ENCODE results near the gene F8A2.
"Not testable (repeated sequence)": the region's sequence is repeated elsewhere in the genome, so short reads cannot be mapped to it uniquely, and the experiment has no call there.

Gene F8A2

GRCh38 chrX:155381843-155382528 is at the start of gene F8A2:
Gene F8A2, plus strand, starts transcription at chrX:155382095. Its CDS starts 20 bp downstream, at chrX:155382115.
- DNase-seq (ENCODE audit: low read depth) = not testable (repeated sequence)

DNA sequence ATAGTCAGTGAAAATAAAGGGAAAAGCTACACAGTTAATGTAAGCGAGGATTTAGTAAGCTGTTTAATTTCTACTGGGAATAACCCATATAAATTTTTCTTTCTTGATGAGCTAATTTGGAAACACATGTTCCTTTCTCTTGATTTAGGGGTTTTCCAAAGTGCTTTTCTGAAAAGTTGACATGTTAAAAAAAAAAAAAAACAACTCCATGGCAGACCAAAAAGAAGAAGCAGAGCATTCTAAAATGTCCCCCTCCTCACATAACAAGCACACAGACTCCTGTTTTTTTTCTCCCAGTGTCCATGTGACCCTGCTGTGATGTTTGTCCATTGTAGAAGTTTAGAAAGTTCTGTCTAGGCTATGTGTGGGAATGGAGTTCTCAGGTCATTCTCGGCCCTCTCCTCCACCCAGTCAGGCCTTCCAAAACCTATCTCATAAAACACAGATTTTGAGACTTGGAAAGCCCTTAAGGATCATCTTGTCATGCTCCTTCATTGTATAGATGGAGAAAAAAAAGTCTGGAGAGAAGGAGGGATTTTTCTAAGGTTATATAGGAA is 48.3 kb upstream of the F8A2 start:
- no peak for DNase-seq (ENCODE audit: low read depth)

GRCh38 chrX:155334486-155335336 is 47.2 kb upstream of the F8A2 start, which contains the start of gene CLIC2:
Gene CLIC2, minus strand, starts transcription at chrX:155334614. Its CDS starts 187 bp downstream, at chrX:155334427.
- no peak for DNase-seq (ENCODE audit: low read depth)

DNA sequence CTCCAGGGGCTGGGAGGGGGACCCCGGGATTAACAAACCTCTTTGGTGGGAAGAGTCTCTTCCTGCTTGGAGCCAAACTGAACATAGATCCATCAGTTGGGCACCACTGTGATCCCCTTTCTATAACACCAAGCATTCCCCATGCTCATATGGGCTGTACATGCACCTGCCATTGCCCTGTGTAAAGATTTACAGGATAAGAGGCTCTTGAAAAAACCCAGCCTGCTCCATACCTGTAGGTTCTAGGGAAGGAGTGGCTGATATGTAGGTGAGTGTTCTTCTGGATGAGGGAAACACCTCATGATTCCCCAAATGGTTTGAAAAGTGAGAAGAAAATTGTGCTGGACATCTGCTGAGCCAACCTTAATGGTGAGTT is 46.6 kb upstream of the F8A2 start:
- not testable (repeated sequence) for DNase-seq (ENCODE audit: low read depth)

DNA sequence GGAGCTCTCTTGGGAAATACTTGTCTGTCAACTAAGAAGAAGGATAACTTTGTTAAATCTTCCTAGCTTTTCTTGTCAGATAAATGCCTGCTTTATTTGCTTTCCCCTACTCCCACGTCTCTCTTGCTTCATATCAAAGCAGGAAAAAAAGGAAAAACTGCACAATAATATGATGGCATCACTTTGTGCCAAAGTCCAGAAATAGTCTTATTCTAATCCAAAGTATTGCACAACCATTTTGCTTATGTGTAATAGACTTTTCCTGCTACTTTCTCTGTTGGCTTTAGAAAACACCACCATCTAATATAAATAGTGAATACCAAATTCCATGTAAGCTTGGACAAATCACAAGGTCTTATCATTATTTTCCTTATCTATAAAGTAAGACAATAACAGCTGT is 36.2 kb upstream of the F8A2 start:
- DNase-seq (ENCODE audit: low read depth) = not testable (repeated sequence)

- not testable (repeated sequence) for DNase-seq (ENCODE audit: low read depth)
Observed at GRCh38 chrX:155349448-155349847, 32.4 kb upstream of the F8A2 start.

DNA sequence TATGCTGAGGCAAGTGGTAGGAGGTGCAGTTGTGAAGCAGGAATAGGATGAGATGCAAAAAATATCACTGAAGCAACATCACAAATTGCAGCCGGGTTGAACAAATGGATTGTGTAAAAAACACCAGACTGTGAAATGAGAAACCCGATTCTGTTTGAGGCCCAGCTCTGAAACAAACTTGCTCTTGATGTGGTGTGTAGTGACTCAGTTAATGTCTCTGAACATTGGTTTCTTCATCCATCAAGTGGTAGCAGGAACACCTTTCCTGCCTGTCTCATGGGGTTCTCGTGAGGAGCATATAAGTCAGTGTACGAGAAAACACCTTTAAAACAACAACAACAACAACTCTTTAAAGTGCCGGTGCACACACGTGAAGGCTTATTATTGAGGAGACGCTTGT is 18.2 kb upstream of the F8A2 start:
- not testable (repeated sequence) for DNase-seq (ENCODE audit: low read depth)

GRCh38 chrX:155373777-155374458 is 8.0 kb upstream of the F8A2 start:
- not testable (repeated sequence) for DNase-seq (ENCODE audit: low read depth)

DNA sequence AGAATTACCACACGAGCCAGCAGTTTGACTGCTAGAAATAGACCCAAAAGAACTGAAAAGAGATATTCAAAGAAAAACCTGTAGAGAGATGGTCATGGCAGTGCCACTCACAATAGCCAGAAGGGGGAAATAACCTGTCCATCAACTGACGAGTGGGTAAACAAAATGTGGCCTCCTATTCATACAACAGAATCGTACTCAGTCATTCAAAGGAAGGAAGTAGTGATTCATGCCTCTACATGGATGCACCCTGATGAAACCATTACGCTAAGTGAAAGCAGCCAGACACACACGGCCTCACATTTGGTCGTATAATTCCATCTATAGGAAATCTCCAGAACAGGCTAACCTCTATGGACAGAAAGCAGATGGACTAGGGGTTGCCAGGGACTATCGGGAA is 2.1 kb upstream of the F8A2 start:
- DNase-seq (ENCODE audit: low read depth) = not testable (repeated sequence)

DNA sequence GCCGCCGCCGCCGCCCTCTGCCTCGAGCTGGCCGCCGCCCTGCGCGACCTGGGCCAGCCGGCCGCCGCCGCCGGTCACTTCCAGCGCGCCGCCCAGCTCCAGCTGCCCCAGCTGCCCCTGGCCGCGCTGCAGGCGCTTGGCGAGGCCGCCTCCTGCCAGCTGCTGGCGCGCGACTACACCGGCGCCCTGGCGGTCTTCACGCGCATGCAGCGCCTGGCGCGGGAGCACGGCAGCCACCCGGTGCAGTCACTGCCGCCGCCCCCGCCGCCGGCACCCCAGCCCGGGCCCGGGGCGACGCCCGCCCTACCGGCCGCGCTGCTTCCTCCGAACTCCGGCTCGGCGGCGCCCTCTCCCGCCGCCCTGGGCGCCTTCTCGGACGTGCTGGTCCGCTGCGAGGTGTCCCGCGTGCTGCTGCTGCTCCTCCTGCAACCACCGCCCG is 653 bp downstream of the F8A2 start:
- not testable (repeated sequence) for DNase-seq (ENCODE audit: low read depth)

DNA sequence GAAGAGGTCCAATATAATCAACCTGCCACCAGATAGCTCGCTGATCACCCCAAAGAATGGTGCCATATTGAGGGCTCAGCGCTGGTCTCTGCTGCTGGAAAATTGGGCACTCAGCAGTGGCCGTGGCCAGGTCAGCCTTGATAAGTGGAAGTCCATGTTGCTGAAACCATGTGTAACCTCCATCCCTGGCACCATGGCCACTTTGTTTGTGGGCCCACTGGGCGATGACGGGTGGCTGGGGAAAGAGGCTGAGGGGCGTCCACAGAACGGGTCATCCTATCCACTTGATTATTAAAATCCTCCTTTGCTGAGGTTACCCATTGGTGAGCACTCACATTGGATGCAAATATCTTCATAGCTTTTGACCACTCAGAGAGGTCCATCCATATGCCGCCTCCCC is 7.7 kb downstream of the F8A2 start:
- no peak for DNase-seq (ENCODE audit: low read depth)

GRCh38 chrX:155394747-155395276 is 12.9 kb downstream of the F8A2 start:
- not testable (repeated sequence) for DNase-seq (ENCODE audit: low read depth)

GRCh38 chrX:155406429-155406828 is 24.5 kb downstream of the F8A2 start:
- no peak for DNase-seq (ENCODE audit: low read depth)

DNA sequence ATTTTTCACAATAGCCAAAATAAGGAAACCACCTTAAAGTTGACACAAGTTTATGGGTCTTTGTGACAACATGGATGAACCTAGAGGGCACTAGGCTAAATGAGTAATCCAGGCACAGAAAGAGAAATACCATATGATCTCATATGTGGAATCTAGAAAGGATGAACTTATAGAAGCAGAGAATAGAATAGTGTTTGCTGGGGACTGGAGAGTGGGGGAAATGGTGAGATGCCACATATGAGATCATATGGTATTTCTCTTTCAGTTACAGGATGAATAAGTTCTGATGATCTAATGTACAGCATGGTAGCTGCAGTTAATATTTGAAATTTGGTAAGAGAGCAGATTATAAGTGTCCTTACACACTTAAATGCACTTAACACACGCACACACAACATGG is 35.9 kb downstream of the F8A2 start:
- DNase-seq (ENCODE audit: low read depth) = no peak

All from activated T-cell treated with anti-CD3 and anti-CD28 coated beads for 24 hours (primary cell).